ENCODE measurements around the gene CAMK2B.

The CAMK2B gene

GRCh38 chr7:44217223-44217714 is 108.1 kb downstream of the CAMK2B start:
- no peak for TF ChIP-seq CTCF (IDR thresholded peaks at IDR 0.05; ENCODE audit: low read depth, low read length)

GRCh38 chr7:44216521-44217222 is 108.7 kb downstream of the CAMK2B start:
- no peak overlapping the region for H3K4me3 ChIP-seq (ENCODE audit: low read depth, low read length)
- no peak for TF ChIP-seq CTCF (IDR thresholded peaks at IDR 0.05; ENCODE audit: low read depth, low read length)

More at GRCh38 chr7:44217223-44217714, 108.1 kb downstream of the CAMK2B start:
- no peak overlapping the region for H3K4me3 ChIP-seq (ENCODE audit: low read depth, low read length)

GRCh38 chr7:44216019-44216418 is 109.4 kb downstream of the CAMK2B start:
- no peak for TF ChIP-seq CTCF (IDR thresholded peaks at IDR 0.05; ENCODE audit: low read depth, low read length)
- no peak overlapping the region for H3K4me3 ChIP-seq (ENCODE audit: low read depth, low read length)

- H3K4me3 ChIP-seq (ENCODE audit: low read depth, low read length) = no peak overlapping the region
- TF ChIP-seq CTCF (IDR thresholded peaks at IDR 0.05; ENCODE audit: low read depth, low read length) = no peak
Measured at GRCh38 chr7:44215531-44215930, 109.9 kb downstream of the CAMK2B start.

GRCh38 chr7:44213877-44214388 is 111.5 kb downstream of the CAMK2B start:
- H3K4me3 ChIP-seq (ENCODE audit: low read depth, low read length) = no peak overlapping the region

GRCh38 chr7:44213206-44213876 is 112.1 kb downstream of the CAMK2B start:
- TF ChIP-seq CTCF (IDR thresholded peaks at IDR 0.05; ENCODE audit: low read depth, low read length) = no peak
- no peak overlapping the region for H3K4me3 ChIP-seq (ENCODE audit: low read depth, low read length)

More at GRCh38 chr7:44213877-44214388, 111.5 kb downstream of the CAMK2B start:
- no peak for TF ChIP-seq CTCF (IDR thresholded peaks at IDR 0.05; ENCODE audit: low read depth, low read length)

All from WI38 (cell line).